DLD1 (cell line): ENCODE measurements around the gene PAK6.

Source experiments
- in situ Hi-C: cut with HindIII; loops from 2 replicates; pipeline ENCODE4 v1.10.0; 2017; ENCODE audit warnings: low sequenced_read_pairs

Gene PAK6

GRCh38 chr15:40240619-40241221, 1.9 kb downstream of the PAK6 start:
- in situ Hi-C loops = no loop called here

- in situ Hi-C loops = no loop called here
These were observed 2.7 kb downstream of the PAK6 start for GRCh38 chr15:40241269-40242212.

DNA sequence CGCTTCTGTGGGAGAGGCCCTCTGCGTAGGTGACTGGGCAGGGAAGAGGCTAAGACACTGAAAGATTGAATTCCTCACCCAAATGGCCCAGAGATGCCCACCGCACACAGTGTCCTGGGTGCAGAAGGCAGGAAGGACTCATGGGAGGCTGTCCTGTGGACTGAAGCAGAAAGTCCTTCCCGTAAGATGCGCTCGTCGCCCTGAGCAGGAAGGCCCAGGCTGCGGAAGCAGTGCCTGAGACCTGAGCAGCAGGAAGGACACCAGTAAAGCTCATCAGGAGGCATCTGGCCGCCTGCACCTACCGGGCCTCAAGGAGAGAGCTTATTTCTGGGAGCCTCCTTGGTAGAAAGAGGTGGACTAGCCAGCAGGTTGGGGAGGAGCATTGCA, 3.3 kb downstream of the PAK6 start:
- in situ Hi-C loops = no loop called here

DNA sequence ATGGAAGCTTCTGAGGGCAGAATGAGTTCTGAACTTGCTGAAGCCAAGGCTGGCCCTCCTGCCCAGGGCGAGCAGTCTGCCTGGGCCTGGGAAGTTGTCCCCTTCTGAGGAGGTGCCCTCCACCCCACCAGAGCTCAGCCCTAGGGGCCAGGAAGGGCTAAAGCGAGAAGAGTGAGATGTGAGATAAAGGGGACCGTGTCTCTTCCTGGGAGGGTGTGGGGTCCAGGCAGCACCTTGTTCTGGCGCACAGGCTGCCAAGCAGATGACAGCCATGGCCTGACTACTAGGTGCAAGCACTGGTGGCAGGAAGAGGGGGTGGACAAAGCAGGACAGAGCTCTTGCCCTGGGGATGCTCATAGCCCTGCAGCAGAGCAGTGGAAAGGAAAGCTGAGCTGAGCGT, 3.7 kb downstream of the PAK6 start:
- in situ Hi-C loops = no loop called here

DNA sequence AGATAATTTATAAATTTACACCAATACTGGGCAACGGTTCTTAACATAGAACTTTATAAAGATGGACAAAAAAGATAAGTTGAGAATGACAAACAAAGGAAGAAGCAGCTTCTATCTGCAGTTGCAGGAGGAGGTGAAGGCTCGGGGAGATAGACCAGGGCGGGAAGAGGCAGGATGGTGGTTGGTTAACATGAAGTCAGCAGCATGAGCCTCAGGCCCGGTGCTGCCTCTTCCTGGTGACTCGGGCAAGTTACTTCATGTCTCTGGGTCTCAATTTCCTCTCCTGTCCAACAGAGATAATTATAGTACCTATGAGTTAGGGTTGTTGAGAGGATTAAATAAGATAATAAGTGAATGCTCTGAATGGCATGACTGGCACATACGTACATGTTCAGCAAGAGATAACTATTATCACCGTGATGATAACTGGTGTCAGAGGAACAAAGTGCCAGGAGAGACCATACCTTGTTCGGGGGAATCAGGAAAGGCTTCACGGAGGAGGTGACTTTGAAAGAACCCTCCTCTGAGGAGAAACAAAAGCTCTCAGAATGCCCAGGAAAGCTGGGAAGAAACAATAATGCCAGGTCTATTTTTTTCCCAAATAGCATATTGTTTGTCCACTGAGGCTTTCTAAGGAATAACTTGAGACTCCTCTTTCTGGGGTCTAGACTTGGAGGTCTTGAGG, 4.4 kb downstream of the PAK6 start:
- in situ Hi-C loops = no loop called here

GRCh38 chr15:40244961-40245523, 6.2 kb downstream of the PAK6 start:
- in situ Hi-C loops = no loop called here

GRCh38 chr15:40245666-40246450, 7.0 kb downstream of the PAK6 start:
- in situ Hi-C loops = no loop called here

- in situ Hi-C loops = no loop called here
These were observed 7.8 kb downstream of the PAK6 start for GRCh38 chr15:40246496-40247280.

DNA sequence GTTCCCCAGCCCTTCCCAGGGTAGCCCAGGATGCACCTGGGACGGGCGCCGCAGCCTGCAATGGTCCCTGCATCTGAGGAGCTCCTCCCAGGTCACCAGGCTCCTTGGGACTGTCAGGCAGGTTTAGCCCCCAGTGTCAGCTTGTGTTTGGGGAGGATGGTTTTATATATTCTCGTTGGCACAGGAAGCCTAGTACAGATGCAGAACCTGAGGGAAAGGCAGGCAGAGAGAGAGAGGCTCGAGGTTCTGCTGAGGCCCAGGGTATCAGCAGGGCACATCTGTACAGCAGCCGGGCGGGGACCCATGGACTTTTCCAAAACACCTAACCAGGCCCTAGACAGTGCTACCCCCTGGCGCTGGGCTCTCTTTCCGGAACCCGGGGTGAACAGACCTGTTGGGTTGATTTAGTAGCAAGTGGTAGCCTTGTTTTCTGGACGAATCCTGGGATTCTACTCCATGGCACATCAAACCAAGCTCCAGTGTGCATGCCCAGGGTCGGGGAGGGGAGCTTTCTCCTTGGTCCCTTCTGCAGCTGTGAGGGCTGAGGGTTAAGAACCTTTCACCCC, 8.6 kb downstream of the PAK6 start:
- in situ Hi-C loops = no loop called here

- in situ Hi-C loops = no loop called here
These were observed 9.3 kb downstream of the PAK6 start for GRCh38 chr15:40248006-40248783.

- in situ Hi-C loops = no loop called here
These were observed 10.8 kb downstream of the PAK6 start for GRCh38 chr15:40249477-40250303.

- in situ Hi-C loops = no loop called here
These were observed 11.4 kb downstream of the PAK6 start for GRCh38 chr15:40250304-40250656.

DNA sequence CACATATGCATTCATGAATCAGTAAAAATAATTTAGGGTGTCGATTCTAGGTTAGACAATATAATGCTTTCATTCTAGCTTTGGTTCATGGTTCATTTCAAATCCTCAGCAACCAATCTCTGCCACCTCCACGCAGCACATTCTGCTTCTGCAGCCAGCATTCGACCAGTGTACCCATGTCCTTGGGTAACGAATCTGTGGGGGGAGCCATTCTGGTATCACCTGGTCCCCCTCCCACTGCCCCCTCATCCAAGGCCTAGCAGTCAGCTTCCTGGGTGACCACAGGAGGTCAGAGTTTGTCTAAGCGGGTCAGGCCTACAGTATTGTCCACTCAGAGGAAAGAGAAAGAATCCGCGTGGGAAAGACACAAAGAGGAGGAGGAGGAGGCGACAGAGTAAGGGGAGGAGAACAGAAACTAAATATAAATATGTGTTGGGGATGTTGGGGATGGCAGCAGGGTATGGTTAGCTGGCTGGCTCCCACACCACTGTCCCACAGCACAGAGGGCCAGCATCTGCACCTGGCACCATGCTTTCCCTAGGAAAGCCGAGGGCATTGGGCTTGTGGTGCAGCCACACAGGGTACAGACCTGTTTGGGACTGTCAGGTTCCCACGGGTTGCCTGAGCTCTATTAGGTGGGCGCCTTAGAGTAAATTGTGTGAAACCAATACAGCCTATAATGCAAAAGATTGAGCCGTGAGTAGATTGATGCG, 12.1 kb downstream of the PAK6 start:
- in situ Hi-C loops = no loop called here

- in situ Hi-C loops = no loop called here
These were observed 12.8 kb downstream of the PAK6 start for GRCh38 chr15:40251486-40252140.

DNA sequence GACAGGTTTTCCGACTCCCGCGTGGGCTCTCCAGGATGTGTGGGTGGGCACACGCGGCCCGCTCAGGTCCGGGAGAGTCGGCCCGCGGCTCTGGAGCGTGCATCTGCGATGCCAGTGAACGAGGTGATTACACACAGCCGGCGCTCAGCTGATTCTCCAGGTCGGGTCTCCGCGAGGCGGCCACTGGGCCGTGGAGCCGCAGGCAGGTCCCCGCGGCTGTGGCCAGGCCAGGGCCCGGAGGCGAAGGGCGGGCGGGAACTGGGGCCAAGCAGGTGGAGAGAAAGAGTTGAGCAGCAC, 13.2 kb downstream of the PAK6 start:
- in situ Hi-C loops = no loop called here

GRCh38 chr15:40252438-40253166, 13.7 kb downstream of the PAK6 start:
- in situ Hi-C loops = no loop called here
